ENCODE results near the gene ZKSCAN3.

DNA sequence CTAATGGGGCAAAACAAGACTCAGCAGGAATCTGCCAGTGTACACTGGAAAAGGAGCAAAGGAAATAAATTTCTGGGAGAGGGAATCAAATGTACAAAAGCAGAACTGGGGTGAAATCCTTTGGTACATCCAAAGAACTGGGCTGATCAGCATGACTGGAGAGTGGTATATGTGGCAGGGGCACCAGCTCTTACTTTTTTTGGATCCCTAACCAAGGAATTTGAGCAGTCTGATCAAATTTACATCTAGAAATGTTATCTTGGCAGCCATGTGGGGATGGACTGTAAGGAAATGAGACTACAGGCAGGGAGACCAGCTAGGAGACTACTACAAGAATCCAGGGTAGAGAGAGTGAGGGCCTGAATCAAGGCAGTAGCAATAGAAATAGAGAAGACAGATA is 12.6 kb upstream of the ZKSCAN3 start:
- no peak for TF ChIP-seq FOXM1 (IDR thresholded peaks at IDR 0.05; ENCODE audit: borderline replicate concordance)
- TF ChIP-seq BHLHE40 (IDR thresholded peaks at IDR 0.05; ENCODE audit: borderline replicate concordance): no peak

All from HEK293T (cell line).